ENCODE results near the gene CAPN5. TPM values are rescaled to one million over a fixed set of nuclear protein-coding genes. Genes with fewer than 3 reads are reported as not detected.

CAPN5 gene
- total and polyA plus RNA-seq, 10 of the 15 experiments (the other 5 are each of a cell fraction or from before 2014, with no cell fraction given), result 0.02 to 0.33 (median 0.07) TPM; not detected in 3

GRCh38 chr11:77140231-77140851 is 73.6 kb downstream of the CAPN5 start (continued):
- no peak for TF ChIP-seq NRF1 (conservative IDR thresholded peaks at IDR 0.05; ENCODE audit: low read depth, low read length)
- no peak for TF ChIP-seq SUPT20H (IDR thresholded peaks at IDR 0.05; ENCODE audit: borderline replicate concordance, control insufficient read depth, low read depth, low read length)

GRCh38 chr11:77141034-77141433 is 74.3 kb downstream of the CAPN5 start:
- TF ChIP-seq RELB (IDR thresholded peaks at IDR 0.05; ENCODE audit: low read depth), result no peak
- TF ChIP-seq TCF3 (IDR thresholded peaks at IDR 0.05; ENCODE audit: borderline replicate concordance, insufficient read depth, low read depth, low read length), result no peak
- TF ChIP-seq HSF1 (IDR thresholded peaks at IDR 0.05; ENCODE audit: low read depth, low read length), result no peak
- no peak for TF ChIP-seq ZNF217 (IDR thresholded peaks at IDR 0.05)
- no peak for TF ChIP-seq PAX5 (IDR thresholded peaks at IDR 0.05; ENCODE audit: borderline replicate concordance, low read depth, low read length)
- TF ChIP-seq NBN (IDR thresholded peaks at IDR 0.05), result no peak
- no peak for TF ChIP-seq MYB (IDR thresholded peaks at IDR 0.05; ENCODE audit: borderline replicate concordance, low read depth, low read length)
- TF ChIP-seq SIX5 (IDR thresholded peaks at IDR 0.05; ENCODE audit: low read depth, low read length, severe bottlenecking), result no peak
- no peak for TF ChIP-seq ZSCAN29 (IDR thresholded peaks at IDR 0.05)
- no peak for TF ChIP-seq POLR2AphosphoS2 (IDR thresholded peaks at IDR 0.05; ENCODE audit: low read depth, low read length)
- in situ Hi-C loops (cut with MboI), result no loop called here
- Histone ChIP-seq H3K27ac (ENCODE audit: control insufficient read depth, insufficient read depth) (no peak overlapping the region), H3K4me3 (no peak overlapping the region), H3K4me2 (ENCODE audit: control insufficient read depth, insufficient read depth) (no peak overlapping the region), H3K36me3 (ENCODE audit: control insufficient read depth in 2 of 2, insufficient read depth in 2 of 2, low read length in 1 of 2) (no peaks in the 10 kb centered on the region), H3K4me1 (ENCODE audit: control insufficient read depth, insufficient read depth, low read length) (no peaks in the 10 kb centered on the region), H3K9ac (ENCODE audit: control insufficient read depth, insufficient read depth, low read length) (no peak overlapping the region), H3K9me3 (replicated peaks; ENCODE audit: control insufficient read depth, insufficient read depth, low read length) (no peaks in the 10 kb centered on the region), H2AFZ (ENCODE audit: control insufficient read depth, low read depth, low read length) (no peak overlapping the region), H3K27me3 (replicated peaks in 1 of 2; ENCODE audit: control insufficient read depth in 2 of 2, insufficient read depth in 2 of 2, low read length in 1 of 2) (no peaks in the 10 kb centered on the region; a peak in 2 of 4 replicates), H4K20me1 (ENCODE audit: control insufficient read depth, insufficient read depth) (no peaks in the 10 kb centered on the region), H3K79me2 (ENCODE audit: control insufficient read depth, insufficient read depth, low read length) (no peaks in the 10 kb centered on the region)
- RAD21 ChIA-PET (ENCODE audit: unreplicated experiment), result no interaction called here
- POLR2A ChIA-PET, result no interaction called here
- SMC1A ChIA-PET (ENCODE audit: uncharacterized antibody, unreplicated experiment), result no interaction called here
- DNase-seq (ENCODE audit: low read depth, low spot score) (no peak), ATAC-seq (no peak), FAIRE-seq (no peak)
- no TSS peak for BruUV-seq (replicated peaks)
- 26% methylated on average over 4 of the region's 4 CpGs for WGBS (ENCODE audit: insufficient coverage, insufficient replicate concordance, low lambda C conversion rate, missing lambda C conversion rate)
- CTCF ChIA-PET, result interaction anchor here (0.6 to 2.0 kb wide), 2 partner anchors 14 to 135 kb away, joined by 3 to 8 read pairs; partner anchors contain the start of gene MYO7A
- intact Hi-C loops (cut with micrococcal nuclease; ENCODE audit: unreplicated experiment), result no loop called here
